Measurements from ENCODE around the gene ATXN1L.
"Not testable (repeated sequence)": the region's sequence is repeated elsewhere in the genome, so short reads cannot be mapped to it uniquely, and the experiment has no call there.

ATXN1L gene, protein sequence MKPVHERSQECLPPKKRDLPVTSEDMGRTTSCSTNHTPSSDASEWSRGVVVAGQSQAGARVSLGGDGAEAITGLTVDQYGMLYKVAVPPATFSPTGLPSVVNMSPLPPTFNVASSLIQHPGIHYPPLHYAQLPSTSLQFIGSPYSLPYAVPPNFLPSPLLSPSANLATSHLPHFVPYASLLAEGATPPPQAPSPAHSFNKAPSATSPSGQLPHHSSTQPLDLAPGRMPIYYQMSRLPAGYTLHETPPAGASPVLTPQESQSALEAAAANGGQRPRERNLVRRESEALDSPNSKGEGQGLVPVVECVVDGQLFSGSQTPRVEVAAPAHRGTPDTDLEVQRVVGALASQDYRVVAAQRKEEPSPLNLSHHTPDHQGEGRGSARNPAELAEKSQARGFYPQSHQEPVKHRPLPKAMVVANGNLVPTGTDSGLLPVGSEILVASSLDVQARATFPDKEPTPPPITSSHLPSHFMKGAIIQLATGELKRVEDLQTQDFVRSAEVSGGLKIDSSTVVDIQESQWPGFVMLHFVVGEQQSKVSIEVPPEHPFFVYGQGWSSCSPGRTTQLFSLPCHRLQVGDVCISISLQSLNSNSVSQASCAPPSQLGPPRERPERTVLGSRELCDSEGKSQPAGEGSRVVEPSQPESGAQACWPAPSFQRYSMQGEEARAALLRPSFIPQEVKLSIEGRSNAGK

DNA sequence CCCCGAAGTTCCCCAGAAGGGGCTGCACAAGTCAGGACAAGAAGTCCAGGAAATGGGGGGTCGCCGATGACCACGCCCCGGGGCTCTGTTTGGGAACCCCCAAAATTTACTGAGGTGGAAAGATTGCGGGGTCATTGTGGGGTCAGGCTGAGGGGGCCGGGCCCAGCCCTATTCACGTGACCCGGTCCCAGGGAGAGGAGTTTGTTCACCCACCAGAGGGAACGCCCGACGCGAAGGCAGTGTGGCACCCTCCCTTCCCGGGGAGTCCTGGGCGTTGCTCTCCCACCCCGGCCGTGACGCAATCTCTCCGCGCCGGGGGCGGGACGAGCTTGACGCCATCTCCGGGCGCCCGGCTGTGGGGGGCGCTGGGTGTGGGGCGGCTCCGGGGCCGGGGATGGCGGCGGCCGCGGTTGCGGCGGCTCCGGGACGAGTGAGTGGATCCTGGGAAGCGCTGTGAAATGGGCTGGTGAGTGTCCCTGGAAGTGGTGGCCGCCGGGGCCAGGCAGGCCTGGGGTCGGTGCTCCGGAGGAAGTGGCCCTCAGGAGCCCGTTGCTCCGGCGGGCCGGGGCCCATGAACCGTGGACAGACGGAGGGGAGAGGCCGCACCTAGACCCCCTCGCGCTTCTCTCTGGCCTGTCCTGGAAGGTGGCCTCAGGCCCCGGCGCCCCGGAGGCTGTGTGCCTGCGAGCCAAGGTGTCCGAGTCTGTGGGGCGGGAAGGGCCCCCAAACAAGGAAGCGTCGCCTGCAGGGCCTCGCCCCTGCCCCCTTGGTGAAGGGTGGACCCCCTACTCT, at the start of gene ATXN1L:
Gene ATXN1L, plus strand, starts transcription at position 338 of the 792 bp plus-strand sequence. CDS start 3,765 bp downstream, outside the sequence.
- peak; percentile 83 to 86 for DNase-seq (ENCODE audit: low read depth in 2 of 2)

DNA sequence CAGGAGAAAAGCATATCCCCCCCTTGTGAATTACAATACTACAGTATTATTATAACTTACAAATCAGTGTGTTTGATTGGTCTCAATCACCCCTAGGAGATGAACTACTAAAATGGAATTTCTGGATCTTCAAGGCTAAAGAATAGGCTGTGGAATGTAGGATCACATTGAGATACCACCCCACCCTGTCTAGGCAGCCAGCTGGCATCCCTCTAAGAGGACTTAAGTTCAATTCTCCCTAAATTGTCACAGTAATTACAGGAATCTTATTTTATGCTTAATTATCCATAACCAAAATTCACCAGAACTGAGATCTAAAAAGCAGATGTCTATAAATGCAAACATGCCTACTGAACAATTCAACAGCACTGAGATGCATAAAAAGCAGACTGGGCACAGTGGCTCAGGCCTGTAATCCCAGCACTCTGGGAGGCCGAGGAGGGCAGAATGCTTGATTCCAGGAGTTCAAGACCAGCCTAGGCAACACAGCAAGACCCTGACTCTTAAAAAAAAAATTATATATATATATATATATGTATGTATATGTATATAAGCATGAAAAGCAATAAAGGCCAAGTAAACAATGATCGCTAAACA, 49.2 kb upstream of the ATXN1L start:
- DNase-seq (ENCODE audit: low read depth in 2 of 2) = no peak

DNA sequence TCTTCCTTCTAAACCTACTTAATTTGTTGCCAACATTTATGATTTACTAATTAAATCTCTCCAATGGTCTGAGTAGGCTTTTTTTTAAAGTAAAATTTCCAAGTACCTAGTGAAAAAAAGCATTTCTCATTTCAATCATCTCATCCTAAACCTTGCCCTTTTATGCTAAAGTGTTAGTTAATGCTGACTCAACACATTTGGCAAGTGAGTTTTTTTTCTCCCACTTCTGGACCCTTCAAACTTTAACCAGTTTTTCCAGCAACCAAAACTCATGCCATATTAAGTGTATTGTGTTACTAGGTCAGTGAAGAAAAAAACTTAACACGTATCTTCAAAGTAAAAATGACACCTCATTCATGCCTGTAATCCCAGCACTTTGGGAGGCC, 42.5 kb upstream of the ATXN1L start:
- no peak for DNase-seq (ENCODE audit: low read depth in 2 of 2)

DNA sequence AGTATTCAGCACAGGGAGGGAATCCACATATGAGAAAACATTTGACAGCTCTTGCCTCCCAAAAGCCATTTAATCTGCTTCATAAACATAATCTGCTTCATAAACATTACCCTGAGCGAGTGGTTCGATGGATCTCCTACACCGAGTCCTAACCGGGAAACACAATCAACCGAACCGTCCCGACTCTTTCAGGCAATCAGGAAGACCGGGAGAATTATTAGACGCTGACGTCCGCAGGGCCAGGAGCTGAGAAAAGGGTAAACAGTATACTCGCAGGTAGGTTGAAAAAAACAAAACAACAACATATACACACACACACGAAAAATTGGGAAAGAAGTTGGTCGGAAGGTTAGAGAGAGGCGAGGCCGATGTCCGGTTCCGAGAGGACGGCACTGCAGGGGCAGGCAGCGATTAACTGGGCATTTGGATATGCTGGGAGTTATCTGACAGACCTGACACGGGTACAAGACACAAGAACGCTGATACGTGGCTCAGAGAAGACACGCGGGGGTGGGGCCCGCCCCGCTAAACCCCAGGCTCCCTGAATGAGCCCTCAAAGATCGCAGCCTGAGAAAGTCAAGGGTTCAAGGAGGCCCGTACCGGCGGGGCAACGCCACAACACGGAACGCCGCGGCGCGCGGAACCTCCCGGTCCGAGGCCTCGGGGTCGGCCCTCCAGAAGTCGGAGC, 37.7 kb upstream of the ATXN1L start:
- DNase-seq (ENCODE audit: low read depth in 2 of 2) = peak; percentile 27 to 38

DNA sequence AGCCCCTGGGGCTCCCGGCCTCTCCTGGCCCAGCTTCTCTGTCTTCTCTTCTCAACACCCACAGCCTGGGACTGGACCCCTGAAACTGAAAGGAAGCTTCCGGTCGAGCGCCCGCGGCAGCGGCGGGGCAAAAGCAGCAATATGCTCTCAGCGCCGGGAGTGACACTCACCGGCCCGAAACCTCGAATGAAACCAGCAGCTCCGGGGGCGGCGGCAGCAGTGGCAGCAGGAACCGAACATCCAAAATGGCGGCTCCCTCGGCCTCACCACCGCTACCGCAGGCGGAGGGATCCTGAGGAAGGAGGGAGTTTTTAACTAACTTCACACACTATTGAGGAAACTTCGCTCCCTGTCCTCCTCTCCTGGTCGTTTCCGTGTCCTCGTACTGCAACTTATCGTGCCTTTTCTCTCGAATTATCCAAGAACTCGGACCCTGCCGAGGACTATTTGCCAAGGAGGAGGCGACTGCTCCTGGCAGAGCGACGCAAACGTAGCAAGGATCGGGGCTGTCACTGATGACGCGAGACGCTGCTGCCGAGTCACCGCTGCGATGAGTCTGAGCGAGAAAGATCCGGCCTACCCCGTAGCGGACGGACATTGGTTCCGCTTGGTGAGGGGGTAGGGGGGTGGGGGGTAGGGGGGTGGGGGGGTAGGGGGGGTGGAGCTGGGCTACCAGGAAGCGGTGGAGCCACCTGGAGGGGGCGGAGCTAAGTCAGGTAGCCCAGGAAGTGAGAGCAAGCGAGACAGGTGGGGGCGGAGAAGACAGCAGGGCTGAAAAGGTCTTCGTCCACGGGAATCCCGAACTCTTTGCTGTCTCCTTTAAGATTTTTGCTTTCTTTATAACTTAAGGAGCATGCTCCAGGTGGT, 37.0 kb upstream of the ATXN1L start, which contains the start of gene AP1G1:
Gene AP1G1, minus strand, starts transcription at position 242 of the 867 bp plus-strand sequence. CDS start 19,355 bp downstream, outside the sequence.
- peak; percentile 82 to 93 for DNase-seq (ENCODE audit: low read depth in 2 of 2)

DNA sequence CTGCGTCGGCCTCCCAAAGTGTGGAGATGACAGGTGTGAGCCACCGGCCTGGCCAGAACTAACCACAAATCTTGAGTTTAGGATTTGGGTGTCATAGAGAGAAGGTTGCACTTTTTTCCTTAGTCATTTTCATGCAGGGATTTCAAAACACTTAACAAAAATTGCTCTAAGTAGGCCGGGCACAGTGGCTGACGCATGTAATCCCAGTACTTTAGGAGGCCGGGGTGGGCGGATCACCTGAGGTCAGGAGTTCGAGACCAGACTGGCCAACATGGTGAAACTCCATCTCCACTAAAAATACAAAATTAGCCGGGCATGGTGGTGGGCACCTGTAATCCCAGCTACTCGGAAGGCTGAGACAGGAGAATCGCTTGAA, 35.6 kb upstream of the ATXN1L start:
- DNase-seq (ENCODE audit: low read depth in 2 of 2) = not testable (repeated sequence)

DNA sequence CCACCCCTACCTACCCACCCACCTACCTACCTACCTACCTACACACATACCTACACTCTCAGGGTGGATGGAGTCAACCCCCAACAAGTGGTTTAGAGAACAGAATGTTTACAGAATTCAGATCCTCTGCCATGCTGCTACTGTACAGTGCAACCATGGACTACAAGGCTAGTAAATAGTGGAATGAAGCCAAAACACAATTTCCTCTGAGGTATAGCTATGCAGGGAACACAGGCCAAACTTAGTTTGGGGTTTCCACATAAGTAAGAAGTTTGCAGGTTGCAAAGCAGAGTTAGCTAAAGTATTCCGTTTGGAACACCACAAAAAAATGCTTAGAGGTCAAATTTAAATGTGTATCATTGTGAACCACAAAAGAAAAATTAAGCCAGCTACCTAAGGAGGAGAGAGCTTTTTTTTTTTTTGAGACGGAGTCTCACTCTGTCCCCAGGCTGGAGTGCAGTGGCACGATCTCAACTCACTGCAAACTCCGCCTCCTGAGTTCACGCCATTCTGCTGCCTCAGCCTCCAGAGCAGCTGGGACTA, 34.4 kb upstream of the ATXN1L start:
- no peak for DNase-seq (ENCODE audit: low read depth in 2 of 2)

DNA sequence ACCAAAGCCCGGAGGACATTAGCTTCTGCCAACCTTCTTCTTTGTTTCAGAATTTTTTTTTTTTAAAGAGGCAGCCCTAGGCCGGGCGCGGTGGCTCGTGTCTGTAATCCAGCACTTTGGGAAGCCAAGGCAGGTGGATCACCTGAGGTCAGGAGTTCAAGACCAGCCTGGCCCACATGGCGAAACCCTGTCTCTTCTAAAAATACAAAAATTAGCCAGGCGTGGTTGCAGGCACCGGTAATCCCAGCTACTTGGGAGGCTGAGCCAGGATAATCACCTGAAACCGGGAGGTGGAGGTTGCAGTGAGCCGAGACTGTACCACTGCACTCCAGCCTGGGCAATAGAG, 28.6 kb upstream of the ATXN1L start:
- DNase-seq (ENCODE audit: low read depth in 2 of 2) = not testable (repeated sequence)

DNA sequence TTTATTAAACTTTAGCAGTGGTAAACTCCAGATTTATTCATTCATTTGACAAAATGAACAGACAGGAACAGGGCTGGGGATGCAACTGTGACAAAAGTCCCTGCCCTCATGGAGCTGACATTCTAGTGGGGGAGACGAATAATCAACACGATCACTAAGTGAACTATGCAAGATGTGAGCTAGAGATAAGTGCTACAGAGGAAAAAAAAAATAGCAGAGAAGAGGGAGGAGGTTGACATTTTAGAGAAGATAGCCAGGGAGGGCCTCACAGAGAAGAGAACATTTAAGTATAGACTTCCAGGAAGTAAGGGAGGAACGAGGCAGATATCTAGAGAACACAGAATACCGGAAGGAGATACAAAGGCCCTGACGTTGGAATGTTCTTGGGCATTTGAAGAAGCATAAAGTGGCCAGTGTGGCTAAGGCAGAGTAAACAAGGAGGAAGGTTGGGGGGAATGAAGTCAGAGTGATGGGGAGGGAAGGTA, 19.2 kb upstream of the ATXN1L start:
- DNase-seq (ENCODE audit: low read depth in 2 of 2) = no peak

DNA sequence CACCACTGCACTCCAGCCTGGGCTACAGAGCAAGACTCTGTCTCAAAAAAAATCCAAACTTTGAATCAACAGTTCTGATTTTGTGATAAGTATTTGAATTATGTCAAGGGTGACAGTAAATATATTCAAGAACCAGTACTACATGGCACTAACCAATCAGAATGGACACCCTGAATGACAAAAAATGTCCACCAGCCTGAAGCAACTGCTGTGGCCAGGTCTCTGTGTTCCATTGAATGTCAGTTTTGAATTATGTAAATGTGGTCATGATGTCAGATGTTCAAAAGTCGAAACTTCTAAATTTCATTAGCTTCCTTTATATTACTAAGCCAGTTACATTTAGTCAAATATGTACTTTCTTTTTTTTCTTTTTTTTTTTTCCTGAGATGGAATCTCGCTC, 15.4 kb upstream of the ATXN1L start:
- DNase-seq (ENCODE audit: low read depth in 2 of 2) = no peak

DNA sequence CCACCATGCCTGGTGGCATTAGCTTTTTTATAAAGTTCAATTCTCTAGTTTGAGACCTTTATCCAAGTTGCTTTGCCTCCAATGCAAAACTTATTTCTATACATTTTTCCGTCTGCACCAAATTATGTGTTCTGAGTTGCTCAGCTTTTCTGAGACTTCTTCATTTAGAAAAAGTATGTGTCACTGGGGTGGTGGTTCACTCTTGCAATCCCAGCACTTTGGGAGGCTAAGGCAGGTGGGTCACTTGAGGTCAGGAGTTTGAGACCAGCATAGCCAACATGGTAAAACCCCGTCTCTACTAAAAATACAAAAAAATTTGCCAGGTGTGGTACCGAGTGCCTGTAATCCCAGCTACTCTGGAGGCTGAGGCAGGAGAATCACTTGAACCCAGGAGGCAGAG, 14.1 kb upstream of the ATXN1L start:
- DNase-seq (ENCODE audit: low read depth in 2 of 2) = not testable (repeated sequence)

DNA sequence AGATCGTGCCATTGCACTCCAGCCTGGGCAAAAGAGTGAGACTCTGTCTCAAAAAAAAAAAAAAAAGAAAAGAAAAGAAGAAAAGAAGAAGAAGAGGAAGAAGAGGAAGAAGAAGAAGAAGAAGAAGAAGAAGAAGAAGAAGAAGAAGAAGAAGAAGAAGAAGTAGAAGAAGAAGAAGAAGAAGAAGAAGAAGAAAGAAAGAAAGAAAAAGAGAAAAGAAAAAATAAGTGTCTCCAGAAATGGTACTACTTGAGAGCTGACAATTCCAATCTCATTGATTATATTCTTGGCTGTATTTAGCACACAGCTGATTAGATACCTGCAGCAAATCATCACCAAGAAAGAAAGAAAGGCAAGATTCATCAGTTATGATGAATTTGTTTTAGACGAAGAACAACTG, 13.7 kb upstream of the ATXN1L start:
- not testable (repeated sequence) for DNase-seq (ENCODE audit: low read depth in 2 of 2)

DNA sequence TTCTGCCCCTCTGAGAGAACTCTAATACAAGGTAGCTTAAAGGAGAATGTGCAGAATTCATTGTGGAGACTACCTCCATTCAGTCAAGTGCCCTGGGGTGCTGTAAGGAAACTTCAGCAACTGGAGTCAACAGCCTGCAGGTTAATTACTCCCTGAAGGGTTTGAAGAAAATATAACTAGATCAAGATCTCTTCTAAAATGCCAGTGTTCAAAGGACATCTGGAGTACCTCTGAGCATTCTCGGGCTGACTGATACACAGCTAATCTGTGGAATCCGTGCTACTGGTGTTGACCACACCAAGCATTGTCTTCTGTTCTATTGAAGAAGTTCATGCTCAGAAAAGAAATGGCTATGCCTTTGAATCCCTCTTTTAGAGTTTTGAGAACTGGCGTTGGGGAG, 11.5 kb upstream of the ATXN1L start:
- no peak for DNase-seq (ENCODE audit: low read depth in 2 of 2)

DNA sequence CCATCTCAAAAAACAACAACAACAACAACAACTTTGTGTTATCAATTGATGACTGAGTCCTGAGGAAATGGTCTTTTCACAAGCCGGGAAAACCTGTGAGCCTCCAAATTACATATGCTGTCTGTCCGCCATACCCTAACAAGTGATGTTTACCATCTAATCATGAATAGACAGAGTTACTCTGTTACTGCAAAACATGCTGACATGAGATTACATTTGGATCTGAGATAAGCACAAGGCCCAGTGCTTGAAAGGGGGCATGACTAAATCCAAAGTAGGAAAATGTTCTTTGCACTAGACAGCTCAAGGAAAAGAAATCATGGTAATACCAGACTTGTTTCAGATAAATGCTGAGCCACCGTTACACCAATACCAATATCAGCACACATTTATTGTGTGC, 8.6 kb upstream of the ATXN1L start:
- no peak for DNase-seq (ENCODE audit: low read depth in 2 of 2)

DNA sequence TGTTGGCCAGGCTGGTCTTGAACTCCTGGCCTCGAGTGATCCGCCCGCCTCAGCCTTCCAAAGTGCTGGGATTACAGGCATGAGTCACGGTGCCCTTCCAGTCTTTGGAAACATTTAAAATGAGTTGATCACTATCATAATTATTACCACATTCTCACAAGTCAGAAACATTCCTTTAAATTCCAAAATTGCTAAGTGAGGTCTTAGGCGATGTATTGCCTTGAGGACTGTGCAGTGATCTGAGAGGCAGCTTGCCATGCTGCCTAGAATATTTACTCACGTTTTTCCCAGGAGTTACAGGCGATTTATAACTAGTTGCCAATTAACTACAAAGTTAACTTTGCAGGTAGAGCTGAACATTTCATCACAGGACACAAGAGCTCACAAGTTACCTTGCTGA, 5.7 kb upstream of the ATXN1L start:
- no peak for DNase-seq (ENCODE audit: low read depth in 2 of 2)

DNA sequence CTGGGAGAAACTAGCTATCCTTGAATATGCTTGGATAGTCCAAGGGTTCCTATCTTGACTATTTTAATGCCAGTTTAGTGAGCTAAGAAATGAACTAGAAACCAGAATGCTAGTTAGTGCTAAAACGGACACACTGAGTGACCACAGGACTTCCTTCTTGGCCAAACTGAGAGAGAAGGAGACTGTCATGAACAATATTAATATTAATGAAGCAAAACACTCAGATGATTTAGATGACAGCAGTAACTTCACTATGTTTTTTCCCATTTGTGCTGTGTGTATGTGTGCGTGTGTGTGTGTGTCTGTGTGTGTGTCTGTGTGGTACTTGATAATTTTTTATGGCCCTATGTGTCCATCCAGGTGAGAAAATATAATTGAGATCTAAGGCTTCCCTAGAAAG, 2.2 kb upstream of the ATXN1L start:
- DNase-seq (ENCODE audit: low read depth in 2 of 2) = no peak

DNA sequence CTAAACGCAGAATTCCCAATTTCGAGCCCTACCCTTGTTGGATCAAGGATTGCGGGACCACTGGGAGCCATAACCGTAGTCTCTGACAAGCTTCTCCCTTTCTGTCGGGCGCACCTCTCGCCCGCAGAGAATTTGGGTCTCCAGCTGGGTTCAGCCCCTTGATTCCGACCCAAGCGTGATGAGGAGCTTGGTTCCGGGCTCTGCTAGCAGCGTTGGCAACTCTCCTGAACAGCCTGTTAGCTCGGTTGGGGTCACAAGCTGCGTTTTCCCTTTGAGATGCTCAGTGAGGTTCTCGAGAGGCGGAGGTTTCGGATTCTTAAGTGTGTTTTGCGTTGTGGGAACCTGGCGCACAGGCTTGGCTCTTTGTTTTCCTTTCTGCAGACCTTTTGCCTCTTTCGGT, 655 bp downstream of the ATXN1L start:
- DNase-seq (ENCODE audit: low read depth in 2 of 2) = no peak

DNA sequence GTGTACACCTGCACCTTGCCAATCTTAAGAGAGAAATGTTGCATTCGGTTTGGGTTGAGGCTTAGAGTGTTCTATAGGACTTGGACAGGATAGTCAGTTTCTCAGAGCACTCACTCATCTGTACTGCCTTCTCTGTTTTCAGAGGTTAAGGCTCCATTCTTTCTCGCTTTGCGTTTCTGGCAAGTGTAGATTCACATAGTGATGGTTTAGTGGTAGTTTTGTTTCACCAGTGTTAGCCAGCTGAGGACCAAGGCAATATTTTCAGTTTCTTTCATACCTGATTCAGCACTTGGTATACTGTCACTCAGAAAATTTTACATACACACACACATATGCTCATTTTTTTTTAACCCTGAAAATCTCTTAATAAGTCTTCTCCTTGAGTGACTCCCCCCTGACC, 1.3 kb downstream of the ATXN1L start:
- no peak for DNase-seq (ENCODE audit: low read depth in 2 of 2)

DNA sequence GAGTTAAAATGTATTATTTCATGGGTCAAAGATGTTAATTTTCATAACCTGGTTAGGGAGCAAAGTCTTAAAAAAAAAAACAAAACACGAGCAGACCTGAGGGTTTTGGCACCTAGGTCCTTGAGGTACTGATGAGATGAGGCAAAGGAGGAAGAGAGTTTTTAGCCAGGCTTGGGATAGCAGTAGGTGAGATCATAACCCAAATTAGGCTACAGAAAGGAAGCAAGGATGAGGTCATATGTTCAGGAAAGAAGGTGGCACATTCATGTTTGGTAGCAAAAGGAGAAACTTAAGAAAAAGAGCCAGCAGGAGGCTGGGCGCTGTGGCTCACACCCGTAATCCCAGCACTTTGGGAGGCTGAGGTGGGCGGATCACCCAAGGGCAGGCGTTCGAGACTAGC, 2.8 kb downstream of the ATXN1L start:
- no peak for DNase-seq (ENCODE audit: low read depth in 2 of 2)

DNA sequence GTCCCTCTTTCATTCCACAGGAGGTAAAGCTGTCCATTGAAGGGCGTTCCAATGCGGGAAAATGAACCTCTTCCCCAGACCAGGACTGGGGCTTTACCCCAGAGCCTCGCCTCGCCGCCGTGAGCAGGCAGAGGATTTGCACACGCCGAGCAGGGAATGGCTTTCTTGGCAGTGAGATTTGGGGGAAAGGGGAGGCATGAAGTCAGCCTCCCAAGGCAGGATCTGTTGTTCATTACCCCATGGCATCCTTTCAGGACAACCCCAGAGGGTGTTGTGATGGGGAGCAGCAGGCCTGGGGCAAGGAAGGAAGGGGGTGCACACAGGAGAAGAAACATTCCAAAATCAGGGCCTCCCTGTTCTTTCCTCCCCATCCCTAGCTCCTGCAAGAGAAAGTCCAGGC, 6.0 kb downstream of the ATXN1L start:
- DNase-seq (ENCODE audit: low read depth in 2 of 2) = no peak
